MM.1S (cell line): Measurements from ENCODE around the gene HPSE2.

ENCODE experiments used
- EZH2 ChIP-seq: fragments of 300-600 bp; sonication (generic); optimal IDR thresholded peaks from 2 replicates; pipeline ENCODE3; 2017; ENCODE audit warnings: low read depth, mild to moderate bottlenecking, antibody characterized with exemption, low read length, mixed read lengths
- EZH2phosphoT487 ChIP-seq: fragments of 300-600 bp; sonication (generic); IDR thresholded peaks from 2 replicates; pipeline ENCODE4 v1.6.1; 2018; ENCODE audit warnings: antibody characterized with exemption, low read length
- TF ChIP-seq, protein P1 (sequence below): fragments of 300-600 bp; sonication (generic); IDR thresholded peaks from 2 replicates; pipeline ENCODE4 v1.5.1; 2016; ENCODE audit warnings: antibody characterized with exemption, low read length, mixed read lengths

DNA sequence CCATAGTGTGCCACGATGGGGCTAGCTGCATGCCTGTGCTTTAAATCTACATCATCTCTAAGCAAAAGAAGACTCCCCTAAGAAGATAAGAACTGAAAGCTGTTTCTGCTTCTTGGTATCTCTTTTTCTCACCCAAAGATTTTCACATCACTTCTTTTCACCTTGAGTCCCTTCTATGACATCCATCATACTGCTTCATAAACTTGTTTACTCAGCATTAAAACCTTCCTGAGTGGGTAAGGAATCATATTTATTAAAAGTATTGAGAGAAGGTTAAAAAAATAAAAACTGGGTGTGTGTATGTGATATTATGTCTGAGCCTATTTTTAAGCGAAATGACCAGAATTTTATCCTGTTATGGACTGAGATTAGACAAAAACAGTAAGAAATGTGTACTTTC is 150.3 kb downstream of the HPSE2 start:
- TF ChIP-seq, protein P1, sequence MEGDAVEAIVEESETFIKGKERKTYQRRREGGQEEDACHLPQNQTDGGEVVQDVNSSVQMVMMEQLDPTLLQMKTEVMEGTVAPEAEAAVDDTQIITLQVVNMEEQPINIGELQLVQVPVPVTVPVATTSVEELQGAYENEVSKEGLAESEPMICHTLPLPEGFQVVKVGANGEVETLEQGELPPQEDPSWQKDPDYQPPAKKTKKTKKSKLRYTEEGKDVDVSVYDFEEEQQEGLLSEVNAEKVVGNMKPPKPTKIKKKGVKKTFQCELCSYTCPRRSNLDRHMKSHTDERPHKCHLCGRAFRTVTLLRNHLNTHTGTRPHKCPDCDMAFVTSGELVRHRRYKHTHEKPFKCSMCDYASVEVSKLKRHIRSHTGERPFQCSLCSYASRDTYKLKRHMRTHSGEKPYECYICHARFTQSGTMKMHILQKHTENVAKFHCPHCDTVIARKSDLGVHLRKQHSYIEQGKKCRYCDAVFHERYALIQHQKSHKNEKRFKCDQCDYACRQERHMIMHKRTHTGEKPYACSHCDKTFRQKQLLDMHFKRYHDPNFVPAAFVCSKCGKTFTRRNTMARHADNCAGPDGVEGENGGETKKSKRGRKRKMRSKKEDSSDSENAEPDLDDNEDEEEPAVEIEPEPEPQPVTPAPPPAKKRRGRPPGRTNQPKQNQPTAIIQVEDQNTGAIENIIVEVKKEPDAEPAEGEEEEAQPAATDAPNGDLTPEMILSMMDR, result no peak
- TF ChIP-seq EZH2, result no peak
- TF ChIP-seq EZH2phosphoT487, result no peak
